A673 (cell line): ENCODE results near the gene TOE1.

Experiments
- EZH2 ChIP-seq: fragments of 200-600 bp; sonication (generic); IDR thresholded peaks from 2 replicates; pipeline ENCODE4 v1.6.1; 2017; ENCODE audit warnings: borderline replicate concordance, low read depth, mild to moderate bottlenecking, mixed read lengths, antibody characterized with exemption, low read length; ENCODE audit not compliant: poor library complexity, severe bottlenecking
- TF ChIP-seq, protein P1 (sequence below): fragments of 300-800, 200-600 bp; sonication (generic); conservative IDR thresholded peaks from 2 replicates; pipeline ENCODE4 v1.5.1; 2017; ENCODE audit warnings: low read depth, mild to moderate bottlenecking, antibody characterized with exemption, low read length, moderate library complexity, mixed read lengths

- TF ChIP-seq, protein P1, sequence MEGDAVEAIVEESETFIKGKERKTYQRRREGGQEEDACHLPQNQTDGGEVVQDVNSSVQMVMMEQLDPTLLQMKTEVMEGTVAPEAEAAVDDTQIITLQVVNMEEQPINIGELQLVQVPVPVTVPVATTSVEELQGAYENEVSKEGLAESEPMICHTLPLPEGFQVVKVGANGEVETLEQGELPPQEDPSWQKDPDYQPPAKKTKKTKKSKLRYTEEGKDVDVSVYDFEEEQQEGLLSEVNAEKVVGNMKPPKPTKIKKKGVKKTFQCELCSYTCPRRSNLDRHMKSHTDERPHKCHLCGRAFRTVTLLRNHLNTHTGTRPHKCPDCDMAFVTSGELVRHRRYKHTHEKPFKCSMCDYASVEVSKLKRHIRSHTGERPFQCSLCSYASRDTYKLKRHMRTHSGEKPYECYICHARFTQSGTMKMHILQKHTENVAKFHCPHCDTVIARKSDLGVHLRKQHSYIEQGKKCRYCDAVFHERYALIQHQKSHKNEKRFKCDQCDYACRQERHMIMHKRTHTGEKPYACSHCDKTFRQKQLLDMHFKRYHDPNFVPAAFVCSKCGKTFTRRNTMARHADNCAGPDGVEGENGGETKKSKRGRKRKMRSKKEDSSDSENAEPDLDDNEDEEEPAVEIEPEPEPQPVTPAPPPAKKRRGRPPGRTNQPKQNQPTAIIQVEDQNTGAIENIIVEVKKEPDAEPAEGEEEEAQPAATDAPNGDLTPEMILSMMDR = no peak
- no peak for TF ChIP-seq EZH2
These were observed 33.6 kb downstream of the TOE1 start for GRCh38 chr1:45373573-45373972.
